PC-3 (cell line): ENCODE data around the gene IKBIP.
"Not testable (repeated sequence)": the region's sequence is repeated elsewhere in the genome, so short reads cannot be mapped to it uniquely, and the experiment has no call there.

Experiments used
- EZH2phosphoT487 ChIP-seq: fragments of 300-600 bp; sonication (generic); IDR thresholded peaks from 2 replicates; pipeline ENCODE4 v1.6.1; 2018; ENCODE audit warnings: mild to moderate bottlenecking, antibody characterized with exemption, low read length, borderline replicate concordance
- TF ChIP-seq, protein P1 (sequence below): fragments of 300-600 bp; sonication (generic); conservative IDR thresholded peaks from 2 replicates; pipeline ENCODE4 v1.5.1; 2017; ENCODE audit warnings: antibody characterized with exemption, low read depth, mild to moderate bottlenecking, low read length

DNA sequence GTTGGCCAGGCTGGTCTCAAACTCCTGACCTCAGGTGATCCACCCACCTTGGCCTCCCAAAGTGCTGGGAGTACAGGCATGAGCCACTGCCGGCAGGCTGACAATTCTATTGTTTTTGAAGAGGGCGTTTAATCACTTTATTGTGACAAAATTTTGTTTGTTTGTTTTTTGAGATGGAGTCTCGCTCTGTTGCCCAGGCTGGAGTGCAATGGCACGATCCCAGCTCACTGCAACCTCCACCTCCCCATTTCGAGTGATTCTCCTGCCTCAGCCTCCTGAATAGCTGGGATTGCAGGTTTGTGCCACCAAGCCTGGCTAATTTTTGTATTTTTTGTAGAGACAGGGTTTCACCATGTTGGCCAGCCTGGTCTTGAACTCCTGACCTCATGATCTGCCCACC lies 1.8 kb downstream of the IKBIP start:
- TF ChIP-seq, protein P1, sequence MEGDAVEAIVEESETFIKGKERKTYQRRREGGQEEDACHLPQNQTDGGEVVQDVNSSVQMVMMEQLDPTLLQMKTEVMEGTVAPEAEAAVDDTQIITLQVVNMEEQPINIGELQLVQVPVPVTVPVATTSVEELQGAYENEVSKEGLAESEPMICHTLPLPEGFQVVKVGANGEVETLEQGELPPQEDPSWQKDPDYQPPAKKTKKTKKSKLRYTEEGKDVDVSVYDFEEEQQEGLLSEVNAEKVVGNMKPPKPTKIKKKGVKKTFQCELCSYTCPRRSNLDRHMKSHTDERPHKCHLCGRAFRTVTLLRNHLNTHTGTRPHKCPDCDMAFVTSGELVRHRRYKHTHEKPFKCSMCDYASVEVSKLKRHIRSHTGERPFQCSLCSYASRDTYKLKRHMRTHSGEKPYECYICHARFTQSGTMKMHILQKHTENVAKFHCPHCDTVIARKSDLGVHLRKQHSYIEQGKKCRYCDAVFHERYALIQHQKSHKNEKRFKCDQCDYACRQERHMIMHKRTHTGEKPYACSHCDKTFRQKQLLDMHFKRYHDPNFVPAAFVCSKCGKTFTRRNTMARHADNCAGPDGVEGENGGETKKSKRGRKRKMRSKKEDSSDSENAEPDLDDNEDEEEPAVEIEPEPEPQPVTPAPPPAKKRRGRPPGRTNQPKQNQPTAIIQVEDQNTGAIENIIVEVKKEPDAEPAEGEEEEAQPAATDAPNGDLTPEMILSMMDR: not testable (repeated sequence)
- not testable (repeated sequence) for TF ChIP-seq EZH2phosphoT487
